ENCODE measurements around the gene RNU1-1.

RNU1-1 gene

GRCh38 chr1:16474166-16474800 is 39.8 kb downstream of the RNU1-1 start:
- DNase-seq (ENCODE audit: low read depth, low spot score), result no peak
- no peak overlapping the region for H3K4me3 ChIP-seq (ENCODE audit: low read length)

GRCh38 chr1:16468558-16468957 is 45.5 kb downstream of the RNU1-1 start:
- DNase-seq (ENCODE audit: low read depth, low spot score), result no peak
- H3K4me3 ChIP-seq (ENCODE audit: low read length), result no peak overlapping the region

- no peak overlapping the region for H3K4me3 ChIP-seq (ENCODE audit: low read length)
- no peak for DNase-seq (ENCODE audit: low read depth, low spot score)
Observed at GRCh38 chr1:16464917-16465625, 49.0 kb downstream of the RNU1-1 start.

Measured in Jurkat, Clone E6-1 (cell line).